Tibial artery (tissue), 4 donors: Measurements from ENCODE around the gene CLOCK.
"Not testable (repeated sequence)": the region's sequence is repeated elsewhere in the genome, so short reads cannot be mapped to it uniquely, and the experiment has no call there.

ENCODE experiments used
- DNase-seq, 2 donors: peaks; one replicate each; pipeline ENCODE4 v3.0.0-alpha.2; 2019
- H3K27ac ChIP-seq, 2 donors: fragments of 200-600 bp; sonication (generic) in 1 of 2; 1 replicate in 1 of 2; 2 replicates in 1 of 2; pipeline ENCODE4 v1.5.1; 2018 to 2019; ENCODE audit warnings: mild to moderate bottlenecking in 1 of 2
- H3K27me3 ChIP-seq, 2 donors: fragments of 200-600 bp; sonication (generic) in 1 of 2; one replicate each; pipeline versions ENCODE4 v1.5.1 to v1.6.0; 2016 to 2019
- H3K36me3 ChIP-seq, 3 donors: fragments of 200-600 bp; sonication (generic) in 2 of 3; one replicate each; pipeline ENCODE4 v1.5.1; 2016 to 2019; ENCODE audit warnings: mild to moderate bottlenecking in 2 of 3
- H3K4me1 ChIP-seq, 4 donors: fragments of 200-600 bp; sonication (generic) in 2 of 4; 1 replicate in 3 of 4; 2 replicates in 1 of 4; pipeline ENCODE4 v1.5.1; 2016 to 2019
- H3K4me3 ChIP-seq, 2 donors: fragments of 200-600 bp; sonication (generic) in 1 of 2; 1 replicate in 1 of 2; 2 replicates in 1 of 2; pipeline ENCODE4 v1.5.1; 2018 to 2019; ENCODE audit warnings: mild to moderate bottlenecking in 2 of 2
- H3K9me3 ChIP-seq, 3 donors: fragments of 200-600 bp; sonication (generic) in 1 of 3; one replicate each; pipeline ENCODE4 v1.5.1; 2016 to 2019
- intact Hi-C: fragments of 100-400 bp; cut with DNase I; formaldehyde crosslinking; loops from one replicate; pipeline ENCODE4 v1.15.0; 2023; ENCODE audit warnings: low total_unique reads
- TF ChIP-seq, protein P1 (sequence below), 2 experiments: fragments of 200-600 bp in 1 of 2; fragments of 450-650 bp in 1 of 2; IDR thresholded peaks; one replicate each; pipeline ENCODE4 v1.5.1; 2017 to 2019; ENCODE audit warnings: antibody characterized with exemption in 2 of 2, mild to moderate bottlenecking in 1 of 2, moderate library complexity in 1 of 2

Gene CLOCK

DNA sequence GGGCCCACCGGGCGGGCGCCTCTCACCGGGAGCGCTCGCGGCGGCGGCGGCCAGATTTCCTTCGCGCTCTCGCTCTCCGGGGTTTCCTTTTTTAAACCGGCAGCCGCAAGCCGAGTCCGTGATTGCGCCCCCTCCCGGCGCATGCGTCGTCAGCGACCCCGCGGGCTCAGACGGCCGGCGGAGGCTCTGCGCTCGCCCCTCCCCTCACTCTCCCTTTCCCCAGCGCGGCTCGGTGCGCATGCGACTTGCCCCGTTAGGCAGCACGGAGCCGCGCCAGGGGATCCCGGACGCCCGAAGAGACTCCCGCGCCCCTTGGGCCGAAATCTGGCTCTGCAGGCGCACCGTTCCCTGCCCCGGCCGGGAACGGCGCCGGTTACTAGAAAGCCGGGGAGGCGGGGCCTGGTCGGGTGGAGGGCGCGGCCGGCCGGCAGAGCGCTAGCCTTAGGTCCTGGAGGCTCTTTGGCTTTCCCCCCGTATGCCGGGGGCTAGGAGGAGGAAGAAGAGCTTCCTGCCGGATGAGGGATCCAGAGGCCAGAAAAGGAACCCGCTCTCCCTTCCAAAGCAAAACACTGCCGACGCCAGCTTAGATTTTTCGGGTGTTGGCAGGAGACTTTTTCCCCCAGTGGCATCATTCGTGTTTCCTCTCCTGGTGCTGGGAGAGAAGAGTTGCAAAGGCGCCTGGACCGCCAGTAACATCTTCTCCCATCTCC lies at the start of gene CLOCK:
CLOCK (minus strand) TSS at position 154 of the 710 bp plus-strand sequence. CDS start 64,124 bp downstream, outside the sequence.
- Histone ChIP-seq H3K36me3 (no peaks in the 10 kb centered on the region), H3K27ac (peak within 1 kb of the TSS; percentile 88 to 100), H3K27me3 (no peaks in the 10 kb centered on the region), H3K9me3 (no peaks in the 10 kb centered on the region), H3K4me3 (peak within 1 kb of the TSS; percentile 61 to 98), H3K4me1 (peaks cover 0 to 19% (median 6%) of the 10 kb centered on the region in 4 donors)
- TF ChIP-seq, protein P1, sequence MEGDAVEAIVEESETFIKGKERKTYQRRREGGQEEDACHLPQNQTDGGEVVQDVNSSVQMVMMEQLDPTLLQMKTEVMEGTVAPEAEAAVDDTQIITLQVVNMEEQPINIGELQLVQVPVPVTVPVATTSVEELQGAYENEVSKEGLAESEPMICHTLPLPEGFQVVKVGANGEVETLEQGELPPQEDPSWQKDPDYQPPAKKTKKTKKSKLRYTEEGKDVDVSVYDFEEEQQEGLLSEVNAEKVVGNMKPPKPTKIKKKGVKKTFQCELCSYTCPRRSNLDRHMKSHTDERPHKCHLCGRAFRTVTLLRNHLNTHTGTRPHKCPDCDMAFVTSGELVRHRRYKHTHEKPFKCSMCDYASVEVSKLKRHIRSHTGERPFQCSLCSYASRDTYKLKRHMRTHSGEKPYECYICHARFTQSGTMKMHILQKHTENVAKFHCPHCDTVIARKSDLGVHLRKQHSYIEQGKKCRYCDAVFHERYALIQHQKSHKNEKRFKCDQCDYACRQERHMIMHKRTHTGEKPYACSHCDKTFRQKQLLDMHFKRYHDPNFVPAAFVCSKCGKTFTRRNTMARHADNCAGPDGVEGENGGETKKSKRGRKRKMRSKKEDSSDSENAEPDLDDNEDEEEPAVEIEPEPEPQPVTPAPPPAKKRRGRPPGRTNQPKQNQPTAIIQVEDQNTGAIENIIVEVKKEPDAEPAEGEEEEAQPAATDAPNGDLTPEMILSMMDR (IDR thresholded peaks at IDR 0.05): peak; percentile 58
- intact Hi-C loops: loop anchor here (5.0 kb wide), 3 partner anchors 150 to 305 kb away; partner anchors contain the start of genes EXOC1, SRD5A3 and TMEM165
- peak; percentile 79 to 90 for DNase-seq

- DNase-seq: peak in 1 of 2 donors; percentile 60
- no peak within 1 kb of the TSS for H3K4me3 ChIP-seq
- H3K27me3 ChIP-seq: no peaks in the 10 kb centered on the region
- H3K9me3 ChIP-seq: peaks cover 0 to 7% (median 0%) of the 10 kb centered on the region in 3 donors
- intact Hi-C loops: no loop called here
- TF ChIP-seq, protein P1 (IDR thresholded peaks at IDR 0.05): no peak
- H3K4me1 ChIP-seq: no peaks in the 10 kb centered on the region
- no peak within 1 kb of the TSS for H3K27ac ChIP-seq
- no peaks in the 10 kb centered on the region for H3K36me3 ChIP-seq
Observed at GRCh38 chr4:55592014-55592413, 45.3 kb upstream of the CLOCK start, which contains the start of gene PDCL2. PDCL2 (minus strand) TSS chr4:55592245; CDS start chr4:55592109, 136 bp downstream.

DNA sequence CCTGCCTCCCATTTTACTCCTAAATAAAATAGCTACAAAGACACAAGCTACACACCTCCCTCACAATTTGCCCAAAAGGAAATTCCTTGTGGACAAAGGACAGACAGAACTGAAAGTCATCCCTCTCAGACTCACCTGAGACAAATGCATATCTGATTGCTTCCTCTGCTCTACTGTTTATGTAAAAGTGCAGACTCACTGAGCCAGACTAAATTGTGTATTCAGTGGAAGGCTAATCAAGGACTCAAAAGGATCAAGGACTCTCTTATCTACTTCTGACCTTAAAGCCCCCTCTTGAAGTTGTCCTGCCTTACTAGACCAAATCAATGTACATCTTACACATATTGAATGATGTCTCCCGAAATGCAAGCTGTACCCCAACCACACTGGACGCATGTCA lies 41.5 kb upstream of the CLOCK start:
- H3K9me3 ChIP-seq: peaks cover 0 to 7% (median 7%) of the 10 kb centered on the region in 3 donors
- no peak overlapping the region for H3K27ac ChIP-seq
- no peaks in the 10 kb centered on the region for H3K27me3 ChIP-seq
- no peaks in the 10 kb centered on the region for H3K4me1 ChIP-seq
- no peak for DNase-seq
- no peaks in the 10 kb centered on the region for H3K36me3 ChIP-seq
- no peak overlapping the region for H3K4me3 ChIP-seq
- TF ChIP-seq, protein P1 (IDR thresholded peaks at IDR 0.05): no peak
- intact Hi-C loops: no loop called here

DNA sequence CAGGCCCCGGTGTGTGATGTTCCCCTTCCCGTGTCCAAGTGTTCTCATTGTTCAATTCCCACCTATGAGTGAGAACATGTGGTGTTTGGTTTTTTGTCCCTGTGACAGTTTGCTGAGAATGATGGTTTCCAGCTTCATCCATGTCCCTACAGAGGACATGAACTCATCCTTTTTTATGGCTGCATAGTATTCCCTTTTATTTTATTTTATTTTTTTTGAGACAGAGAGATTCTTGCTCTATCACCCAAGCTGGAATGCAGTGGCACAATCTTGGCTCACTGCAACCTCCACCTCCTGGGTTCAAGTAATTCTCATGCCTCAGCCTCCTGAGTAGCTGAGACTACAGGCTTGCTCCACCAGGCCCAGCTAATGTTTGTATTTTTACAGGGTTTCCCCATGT lies 36.1 kb upstream of the CLOCK start:
- H3K9me3 ChIP-seq, DNase-seq, H3K36me3 ChIP-seq, H3K27me3 ChIP-seq, intact Hi-C loops, H3K4me1 ChIP-seq, H3K27ac ChIP-seq, H3K4me3 ChIP-seq: not testable (repeated sequence)

DNA sequence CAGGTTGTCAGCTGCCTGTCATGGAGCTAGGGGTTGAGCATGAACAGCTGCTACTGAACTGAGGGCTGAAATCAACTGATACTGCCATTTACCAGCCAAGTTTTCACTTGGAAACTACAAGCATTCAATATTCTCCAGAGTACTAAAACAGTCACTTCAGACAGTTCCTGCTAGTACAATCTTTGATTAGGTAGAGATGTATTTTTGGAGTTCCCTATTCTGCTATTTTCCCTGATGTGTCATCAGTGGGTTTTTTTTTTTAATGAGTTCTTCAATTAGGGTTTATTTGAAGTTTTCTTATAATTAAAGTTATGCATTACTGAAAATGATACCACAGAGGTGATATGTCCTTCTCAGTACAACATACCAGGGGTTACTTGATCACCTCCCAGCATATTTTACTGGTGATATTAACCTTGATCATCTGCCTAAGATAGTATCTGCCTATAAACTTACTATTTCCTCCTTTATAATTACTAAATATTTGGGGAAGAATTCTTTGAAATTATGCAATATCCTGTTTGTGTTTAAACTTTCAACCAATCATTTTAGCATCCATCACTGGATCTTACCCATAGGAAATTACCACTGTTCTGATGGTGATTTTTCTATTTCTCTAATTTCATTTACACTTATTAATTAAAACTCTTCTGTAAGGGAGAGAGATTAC lies 31.8 kb upstream of the CLOCK start:
- H3K4me3 ChIP-seq: no peak overlapping the region
- no peaks in the 10 kb centered on the region for H3K4me1 ChIP-seq
- TF ChIP-seq, protein P1 (IDR thresholded peaks at IDR 0.05): no peak
- H3K9me3 ChIP-seq: peaks cover 3 to 23% (median 19%) of the 10 kb centered on the region in 3 donors
- H3K27ac ChIP-seq: no peak overlapping the region
- intact Hi-C loops: no loop called here
- H3K36me3 ChIP-seq: no peaks in the 10 kb centered on the region
- H3K27me3 ChIP-seq: no peaks in the 10 kb centered on the region
- DNase-seq: no peak

DNA sequence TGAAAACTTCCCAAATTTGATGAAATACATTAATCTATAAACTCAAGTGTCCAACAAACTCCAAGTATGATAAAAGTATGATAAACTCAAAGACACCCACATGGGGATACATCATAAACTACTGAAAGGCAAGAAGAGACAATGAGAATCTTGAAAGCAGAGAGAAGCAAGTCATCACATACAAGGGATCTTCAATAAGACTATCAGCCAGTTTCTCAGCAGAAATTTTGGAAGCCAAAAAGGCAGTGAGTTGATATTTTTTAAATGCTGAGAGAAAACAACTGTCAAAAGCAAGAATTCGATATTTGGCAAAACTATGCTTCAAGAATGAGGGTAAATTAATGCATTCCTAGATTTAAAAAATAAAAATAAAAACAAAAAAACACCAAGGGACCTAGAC lies 28.8 kb upstream of the CLOCK start:
- H3K27ac ChIP-seq: no peak overlapping the region
- no peaks in the 10 kb centered on the region for H3K27me3 ChIP-seq
- H3K9me3 ChIP-seq: peaks cover 3 to 23% (median 19%) of the 10 kb centered on the region in 3 donors
- H3K4me1 ChIP-seq: no peaks in the 10 kb centered on the region
- TF ChIP-seq, protein P1 (IDR thresholded peaks at IDR 0.05): no peak
- no peaks in the 10 kb centered on the region for H3K36me3 ChIP-seq
- no peak for DNase-seq
- H3K4me3 ChIP-seq: no peak overlapping the region
- intact Hi-C loops: no loop called here
